Right cardiac atrium (tissue), 5 donors: Measurements from ENCODE around the gene STARD9. TPM values are rescaled to one million over a fixed set of nuclear protein-coding genes. Genes with fewer than 3 reads are reported as not detected.

Source experiments
- ATAC-seq, 2 donors: fragments of 200-7000 bp; cut with Tn5 transposase; one replicate each; pipeline versions ENCODE4 v1.8.0 to v1.9.1; 2020; ENCODE audit warnings: moderate library complexity in 2 of 2, mild to moderate bottlenecking in 1 of 2
- DNase-seq, 3 donors: peaks; one replicate each; pipeline ENCODE4 v3.0.0-alpha.2; 2020
- H3K27ac ChIP-seq: one replicate; pipeline ENCODE4 v1.5.1; 2013; ENCODE audit warnings: mild to moderate bottlenecking, low read length, control low read depth, moderate library complexity
- H3K27me3 ChIP-seq: one replicate; pipeline ENCODE4 v1.6.1; 2013; ENCODE audit not compliant: control insufficient read depth, insufficient read depth
- H3K4me1 ChIP-seq: one replicate; pipeline ENCODE4 v1.6.1; 2013; ENCODE audit warnings: low read length; ENCODE audit not compliant: control insufficient read depth, insufficient read depth
- H3K4me3 ChIP-seq: one replicate; pipeline ENCODE4 v1.5.1; 2013; ENCODE audit warnings: low read length, control low read depth
- H3K9me3 ChIP-seq: one replicate; pipeline ENCODE4 v1.6.1; 2013; ENCODE audit warnings: low read length; ENCODE audit not compliant: control insufficient read depth
- WGBS: extraction: QIAGEN DNeasy Blood & Tissue Kit; methylation state at CpG from one replicate; pipeline ENCODE4 v1.1.7; 2013; 5-methylcytosine and 5-hydroxymethylcytosine counted together
- intact Hi-C, 4 donors: fragments of 100-400 bp; cut with DNase I; formaldehyde crosslinking; loops; one replicate each; pipeline versions ENCODE4 v1.11.0 to v1.14.0; 2022 to 2023
- polyA plus RNA-seq: library from polyadenylated mRNA; stranded (reverse); fragments of 200-250 nt; gene quantifications from one replicate; pipeline ENCODE4 v1.2.3, GENCODE V29; 2013
- total RNA-seq, 4 donors: library from RNA; stranded (reverse); fragmentation: NEBNext Ultra II Directional; extraction: Animal tissue kit (Norgen Biotek cat#: 25700); gene quantifications; one replicate each; pipeline ENCODE4 v1.2.1, GENCODE V29; 2021
- donor health status: healthy with polysubstance abuse.
- donor health status: DM: no; HTN: yes; CAD: no.
- donor health status: DM: no; HTN: no; CAD: no.
- donor health status: DM: no; HTN: yes; CAD: no; lungs with severe emphysema.
- donor health status: DM: yes; HTN: yes; CAD: no.

Gene STARD9
- total and polyA plus RNA-seq, 5 donors: 8.6 to 12.0 (median 10.9) TPM

DNA sequence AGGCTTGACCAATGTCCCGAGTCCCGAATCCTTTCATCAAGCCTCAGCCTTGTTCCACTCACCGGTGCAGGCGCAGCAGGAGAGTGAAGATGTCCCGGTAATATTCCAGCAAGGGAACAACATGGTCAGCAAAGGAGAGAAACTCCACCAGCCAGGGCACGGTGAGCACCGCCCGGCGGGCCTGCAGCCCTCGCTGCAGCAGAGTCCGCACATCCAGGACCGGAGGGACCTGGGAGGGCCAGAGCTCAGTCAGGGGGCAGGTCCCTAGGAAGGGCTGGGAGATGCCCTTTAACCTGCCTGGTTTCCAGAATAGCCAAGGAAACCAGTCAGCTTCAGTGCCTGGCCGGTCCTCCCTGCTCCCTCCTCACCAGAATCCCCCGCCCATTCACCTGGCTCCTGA lies 155.1 kb downstream of the STARD9 start:
- DNase-seq (no peak), ATAC-seq (no peak)
- intact Hi-C loops: no loop called here
- H3K27ac ChIP-seq: no peak overlapping the region
- no peaks in the 10 kb centered on the region for H3K9me3 ChIP-seq
- 86% methylated on average over 14 of the region's 14 CpGs for WGBS
- no peak overlapping the region for H3K4me3 ChIP-seq
- no peaks in the 10 kb centered on the region for H3K27me3 ChIP-seq
- no peaks in the 10 kb centered on the region for H3K4me1 ChIP-seq

DNA sequence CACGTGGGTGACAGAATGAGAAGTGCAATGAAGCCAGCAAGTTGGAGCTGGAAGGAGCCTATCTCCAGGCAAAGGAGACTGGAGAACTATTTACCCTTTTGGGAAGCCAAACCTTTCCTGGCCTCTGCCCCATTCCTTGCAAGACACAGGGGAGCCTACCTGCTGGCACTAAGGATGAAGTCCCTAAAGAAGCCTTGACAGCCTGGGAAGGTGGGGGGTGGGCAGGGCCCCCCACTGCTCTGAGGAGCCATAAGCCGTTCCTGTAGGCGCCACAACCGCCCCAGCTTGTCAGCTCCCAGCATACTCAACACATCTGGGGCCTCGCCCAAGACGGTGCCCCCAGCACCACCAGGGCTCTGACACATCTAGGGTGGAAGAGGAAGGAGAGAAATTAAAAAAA lies 156.1 kb downstream of the STARD9 start:
- H3K27ac ChIP-seq: no peak overlapping the region
- no peaks in the 10 kb centered on the region for H3K27me3 ChIP-seq
- no peak overlapping the region for H3K4me3 ChIP-seq
- ATAC-seq (no peak), DNase-seq (no peak)
- H3K4me1 ChIP-seq: peaks cover 2% of the 10 kb centered on the region
- 77% methylated on average over 6 of the region's 6 CpGs for WGBS
- intact Hi-C loops: no loop called here
- H3K9me3 ChIP-seq: no peaks in the 10 kb centered on the region

DNA sequence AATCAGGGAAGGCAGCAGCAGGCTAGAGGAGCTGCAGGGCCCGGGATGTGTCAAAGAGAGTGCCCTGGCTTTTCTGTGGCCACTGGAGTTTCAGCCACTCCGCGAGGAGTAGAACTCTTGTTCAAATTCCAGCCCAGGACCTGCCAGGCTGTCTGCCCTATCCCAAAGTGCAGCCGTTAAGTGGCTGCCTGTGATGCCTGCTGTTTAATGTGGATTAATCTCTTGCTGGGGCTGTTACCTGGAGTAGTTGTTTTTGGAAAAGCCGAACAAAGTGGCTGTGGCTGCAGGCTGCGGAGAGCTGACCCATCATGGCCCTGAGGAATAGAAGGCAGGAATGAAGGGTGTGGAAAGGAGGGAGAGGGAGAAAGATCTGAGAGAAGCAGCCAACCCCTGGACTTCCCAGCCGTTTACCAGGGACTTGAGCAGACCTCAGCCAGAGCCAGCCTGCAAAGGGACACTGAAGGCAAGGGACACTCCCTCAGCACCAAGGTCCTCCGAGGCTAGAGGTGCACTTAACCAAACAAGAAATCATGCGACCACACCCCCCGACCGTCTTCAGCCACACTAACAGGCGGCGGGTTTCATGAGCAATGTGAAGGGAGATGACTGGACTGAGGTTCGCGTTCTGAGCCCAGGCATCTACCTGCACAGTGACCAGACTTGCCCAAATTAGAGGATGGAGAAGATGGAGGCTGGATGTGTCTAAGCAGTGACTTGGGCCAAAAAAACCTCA lies 156.9 kb downstream of the STARD9 start:
- intact Hi-C loops: no loop called here

DNA sequence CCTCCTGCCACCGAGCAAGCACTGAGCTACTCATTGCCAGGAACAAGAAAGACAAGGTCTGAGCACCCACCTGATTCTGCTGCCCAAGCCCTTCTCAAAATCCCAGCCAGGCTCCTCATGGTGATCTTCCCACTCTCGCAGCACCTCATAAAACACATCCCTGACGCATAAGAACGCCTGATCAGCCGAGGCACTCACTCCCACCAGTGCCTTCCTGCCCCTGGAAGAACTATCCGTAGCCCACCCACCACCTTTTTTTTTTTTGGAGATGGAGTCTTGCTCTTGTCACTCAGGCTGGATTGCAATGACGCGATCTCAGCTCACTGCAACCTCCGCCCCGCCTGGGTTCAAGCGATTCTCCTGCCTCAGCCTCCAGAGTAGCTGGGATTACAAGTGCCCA lies 157.6 kb downstream of the STARD9 start:
- ATAC-seq (no peak), DNase-seq (no peak)
- no peaks in the 10 kb centered on the region for H3K27me3 ChIP-seq
- peaks cover 2% of the 10 kb centered on the region for H3K4me1 ChIP-seq
- no peak overlapping the region for H3K4me3 ChIP-seq
- H3K27ac ChIP-seq: no peak overlapping the region
- 89% methylated on average over 11 of the region's 11 CpGs for WGBS
- no peaks in the 10 kb centered on the region for H3K9me3 ChIP-seq
- intact Hi-C loops: no loop called here

More for the DNA sequence above, 156.9 kb downstream of the STARD9 start:
- no peak for DNase-seq
- Histone ChIP-seq H3K4me1 (peaks cover 2% of the 10 kb centered on the region), H3K27ac (no peak overlapping the region), H3K9me3 (no peaks in the 10 kb centered on the region), H3K27me3 (no peaks in the 10 kb centered on the region), H3K4me3 (no peak overlapping the region)
- WGBS: 86% methylated on average over 15 of the region's 15 CpGs
- ATAC-seq: no peak

DNA sequence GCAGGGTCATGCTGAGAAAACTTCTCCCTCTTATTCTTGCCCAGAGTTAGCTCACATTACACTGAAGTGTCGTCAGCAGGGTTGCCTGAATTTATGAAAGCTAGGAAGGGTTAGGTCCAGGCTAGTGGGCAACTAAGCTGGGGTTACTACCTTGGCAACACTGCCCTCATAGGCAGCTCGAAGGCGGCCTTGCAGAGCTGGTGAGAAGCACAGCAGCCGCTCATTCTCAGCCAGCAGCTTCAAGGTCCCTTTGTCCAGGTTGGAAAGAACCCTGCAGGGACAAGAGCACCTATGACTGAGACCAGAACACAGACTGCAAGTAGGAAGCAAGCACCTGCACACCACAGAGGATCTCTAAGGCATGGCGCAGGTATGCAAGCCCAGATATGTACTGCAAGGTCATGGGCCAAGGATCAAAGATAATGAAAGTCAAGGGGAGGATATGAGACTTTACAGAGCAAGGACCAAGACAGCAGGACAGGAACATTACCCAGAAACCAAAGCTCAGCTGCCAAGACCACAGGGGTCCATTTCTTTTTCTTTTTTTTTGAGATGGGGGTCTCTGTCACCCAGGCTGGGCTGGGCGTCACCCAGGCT lies 158.8 kb downstream of the STARD9 start:
- ATAC-seq (no peak), DNase-seq (no peak)
- Histone ChIP-seq H3K9me3 (no peaks in the 10 kb centered on the region), H3K4me3 (no peak overlapping the region), H3K27ac (no peak overlapping the region), H3K4me1 (peaks cover 2% of the 10 kb centered on the region), H3K27me3 (no peaks in the 10 kb centered on the region)
- intact Hi-C loops: no loop called here
- 94% methylated on average over 6 of the region's 6 CpGs for WGBS

DNA sequence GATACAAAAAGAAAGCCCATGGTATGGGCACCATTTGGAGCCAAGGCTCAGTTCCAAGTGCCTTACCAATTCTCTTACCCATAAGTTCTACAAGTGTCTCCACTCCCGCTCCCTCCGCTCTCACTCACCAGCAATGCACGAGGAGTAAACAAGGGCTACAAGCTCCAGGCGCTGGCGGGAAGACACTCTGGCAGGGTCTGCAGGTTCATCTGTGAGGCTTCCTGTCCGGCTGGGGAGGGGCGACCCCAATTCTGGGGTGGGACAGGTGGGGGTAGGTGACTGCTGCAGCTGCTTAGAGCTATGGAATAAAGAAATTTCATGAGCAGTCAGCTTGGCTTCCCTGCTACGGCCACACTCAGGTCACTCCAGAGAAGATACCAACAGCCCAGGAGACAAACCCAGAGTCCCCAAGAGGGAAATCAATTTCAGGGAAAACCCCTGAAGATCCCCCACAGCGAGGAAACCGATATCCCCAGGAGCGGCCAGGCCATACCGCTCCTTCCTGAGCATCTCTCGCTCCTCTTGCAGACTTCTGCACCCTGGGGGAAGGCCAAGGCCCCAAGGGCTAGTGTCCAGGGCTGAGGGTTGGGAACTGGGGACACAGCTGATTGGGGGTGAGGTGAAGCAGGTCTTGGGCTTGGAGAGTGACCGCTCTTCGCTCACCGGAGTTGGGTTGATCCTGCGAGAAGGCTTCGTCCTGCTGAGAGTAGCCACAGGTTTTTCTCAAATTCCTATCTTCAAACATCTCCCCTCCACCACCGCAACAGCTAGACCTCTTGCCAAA lies 160.2 kb downstream of the STARD9 start:
- Histone ChIP-seq H3K9me3 (no peaks in the 10 kb centered on the region), H3K27ac (no peak overlapping the region), H3K4me1 (peaks cover 2% of the 10 kb centered on the region), H3K4me3 (peak overlapping the region; percentile 93), H3K27me3 (no peaks in the 10 kb centered on the region)
- intact Hi-C loops: no loop called here
- ATAC-seq: no peak
- 77% methylated on average over 19 of the region's 19 CpGs for WGBS
- DNase-seq: no peak

DNA sequence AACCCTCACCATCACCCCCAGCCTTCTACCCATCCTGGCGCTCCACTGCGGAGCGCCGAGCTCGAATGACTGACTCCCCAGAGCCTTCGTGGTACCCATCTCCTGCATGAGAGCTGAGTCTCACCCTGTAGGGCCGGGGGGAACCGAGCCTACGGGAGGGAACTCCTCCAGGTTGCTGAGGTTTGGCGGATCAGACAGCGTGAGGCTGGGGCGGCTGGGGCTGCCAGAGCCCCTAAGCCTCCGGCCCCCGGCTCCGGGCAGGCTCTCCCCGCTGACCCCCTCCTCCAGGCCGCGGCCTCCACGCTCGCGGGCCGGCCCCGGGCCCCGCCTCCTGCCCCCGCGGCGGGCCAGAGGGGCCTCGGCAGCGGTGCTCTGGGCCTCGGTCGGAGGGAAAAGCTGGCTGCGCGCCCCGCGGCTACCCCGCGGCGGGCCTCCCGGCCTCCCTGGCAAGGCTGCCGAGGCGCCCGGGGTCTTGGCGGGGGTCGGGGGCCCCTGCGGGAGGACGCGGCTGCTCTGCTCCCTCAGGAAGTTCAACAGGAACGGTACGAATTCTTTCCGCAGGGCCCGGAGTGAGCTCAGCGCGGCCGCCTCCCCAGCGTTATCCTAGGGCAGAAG lies 160.9 kb downstream of the STARD9 start:
- Histone ChIP-seq H3K27ac (peak overlapping the region; percentile 24), H3K4me3 (peak overlapping the region; percentile 93), H3K9me3 (no peaks in the 10 kb centered on the region), H3K4me1 (peaks cover 2% of the 10 kb centered on the region), H3K27me3 (no peaks in the 10 kb centered on the region)
- peak in 2 of 3 donors; percentile 63 to 80 for DNase-seq
- WGBS: under 1% methylated on average over 55 of the region's 55 CpGs
- ATAC-seq: peak; percentile 46 to 50
- intact Hi-C loops: no loop called here

DNA sequence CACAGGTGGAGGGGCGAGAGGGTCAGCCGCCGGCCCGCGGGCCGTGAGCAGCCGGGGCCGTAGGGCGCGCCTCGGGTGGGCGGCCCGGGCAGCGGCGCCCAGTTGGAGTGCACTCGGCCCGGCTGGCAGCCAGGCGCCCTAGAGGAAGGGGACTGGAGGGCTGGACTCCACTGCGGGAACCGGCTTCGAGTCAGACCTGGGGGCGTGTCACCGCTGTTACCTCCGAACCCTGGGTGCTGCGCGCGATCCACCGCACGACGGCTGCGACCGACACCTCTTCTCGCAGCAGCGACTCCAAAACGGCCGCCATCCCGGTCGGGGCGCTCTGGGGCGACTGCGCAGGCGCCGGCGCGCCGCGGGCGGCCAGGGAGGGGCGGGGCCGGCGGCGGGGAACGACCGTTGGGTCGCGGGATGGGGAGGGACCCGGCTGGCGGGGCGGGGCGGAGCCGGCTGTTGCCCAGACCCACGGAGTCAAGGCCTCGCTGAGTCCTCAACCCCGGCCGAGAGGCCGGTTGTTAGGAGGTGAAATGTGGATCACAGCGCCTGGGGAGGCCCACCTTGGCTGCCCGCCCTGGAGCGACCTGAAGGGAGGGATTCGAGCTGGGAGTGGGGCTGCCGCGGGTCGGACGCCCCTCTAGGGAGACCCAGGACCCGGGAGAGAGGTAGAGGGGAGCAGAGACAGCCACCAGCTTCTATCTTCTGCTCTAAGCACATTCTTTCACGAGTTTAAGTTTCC lies 161.6 kb downstream of the STARD9 start, which contains the start of gene CDAN1:
CDAN1 (minus strand) TSS at position 336 of the 736 bp plus-strand sequence; CDS start at position 310, 26 bp downstream.
- ATAC-seq (peak; percentile 97 to 98), DNase-seq (peak; percentile 95 to 98 (median 97))
- peak within 1 kb of the TSS; percentile 98 for H3K27ac ChIP-seq
- no peaks in the 10 kb centered on the region for H3K27me3 ChIP-seq
- intact Hi-C loops: no loop called here
- H3K4me1 ChIP-seq: peaks cover 2% of the 10 kb centered on the region
- under 1% methylated on average over 76 of the region's 76 CpGs for WGBS
- H3K9me3 ChIP-seq: no peaks in the 10 kb centered on the region
- peak within 1 kb of the TSS; percentile 93 for H3K4me3 ChIP-seq

DNA sequence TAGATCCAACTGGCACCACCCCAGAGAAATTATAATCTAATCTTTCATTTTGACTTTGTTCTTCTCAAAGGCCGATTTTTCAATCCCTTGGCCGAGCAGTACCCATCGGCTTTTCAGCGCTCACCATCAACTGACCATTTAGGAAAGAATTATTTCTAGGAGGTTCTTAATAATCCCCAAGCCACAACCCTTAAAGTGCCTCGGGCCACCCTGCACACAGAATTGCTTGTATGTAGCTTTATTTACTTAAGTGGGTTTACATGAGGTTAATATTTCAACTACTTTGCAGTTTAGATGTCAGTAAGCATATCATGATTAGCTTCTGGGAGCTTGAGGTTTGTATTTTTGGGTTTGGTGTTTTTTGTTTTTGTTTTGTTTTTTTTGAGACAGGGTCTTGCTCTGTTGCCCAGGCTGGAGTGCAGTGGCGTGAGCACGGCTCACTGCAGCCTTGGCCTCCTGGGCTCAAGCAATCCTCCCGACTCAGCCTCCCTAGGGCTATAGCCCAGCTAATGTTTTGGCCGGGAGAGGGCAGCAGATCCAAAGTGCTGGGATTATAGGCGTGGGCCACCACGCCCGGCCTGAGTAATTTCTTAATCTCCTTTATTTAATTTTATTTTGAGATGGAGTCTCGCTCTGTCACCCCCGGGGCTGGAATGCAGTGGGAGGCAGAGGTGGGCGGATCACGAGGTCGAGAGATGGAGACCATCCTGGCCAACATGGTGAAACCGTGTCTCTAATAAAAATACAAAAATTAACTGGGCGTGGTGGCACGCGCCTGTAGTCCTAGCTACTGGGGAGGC lies 162.3 kb downstream of the STARD9 start:
- ATAC-seq: no peak
- intact Hi-C loops: no loop called here
- H3K4me1 ChIP-seq: peaks cover 2% of the 10 kb centered on the region
- no peaks in the 10 kb centered on the region for H3K9me3 ChIP-seq
- H3K27me3 ChIP-seq: no peaks in the 10 kb centered on the region
- peak in 1 of 3 donors; percentile 58 for DNase-seq
- WGBS: 78% methylated on average over 21 of the region's 21 CpGs
- H3K27ac ChIP-seq: peak overlapping the region; percentile 98
- H3K4me3 ChIP-seq: peak overlapping the region; percentile 93

DNA sequence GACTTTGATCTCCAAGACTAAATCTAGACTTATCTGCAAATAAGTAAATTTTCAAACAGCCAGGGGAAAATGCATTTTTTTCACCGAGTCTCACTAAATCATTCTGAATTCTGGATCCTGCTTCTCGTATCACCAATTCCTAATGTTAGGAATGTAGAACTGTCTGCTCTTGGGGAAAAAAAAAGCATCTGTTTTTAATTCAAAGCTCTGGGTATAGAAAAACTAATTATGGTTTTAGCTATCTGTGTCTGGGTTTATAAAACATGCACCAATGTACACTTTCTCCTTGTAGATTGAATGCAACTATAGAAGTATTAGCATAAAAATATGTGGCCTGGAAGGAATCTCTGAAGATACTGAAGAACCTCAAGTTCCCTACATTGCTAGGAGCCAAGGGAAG lies 166.3 kb downstream of the STARD9 start:
- Histone ChIP-seq H3K27ac (no peak overlapping the region), H3K27me3 (no peaks in the 10 kb centered on the region), H3K4me3 (no peak overlapping the region), H3K4me1 (no peaks in the 10 kb centered on the region), H3K9me3 (no peaks in the 10 kb centered on the region)
- WGBS: 78% methylated on average over 2 of the region's 2 CpGs
- DNase-seq (no peak), ATAC-seq (no peak)
- intact Hi-C loops: no loop called here
